SU-DHL-6 (cell line): Measurements from ENCODE around the gene LCN10.

Experiments
- CTCF ChIP-seq: fragments of 200-600 bp; sonication (generic); IDR thresholded peaks from one replicate; pipeline ENCODE4 v1.5.1; 2017; ENCODE audit warnings: antibody characterized with exemption, mild to moderate bottlenecking, low read length, moderate library complexity; ENCODE audit not compliant: insufficient read depth, poor library complexity, severe bottlenecking
- EZH2phosphoT487 ChIP-seq: fragments of 200-600 bp; sonication (generic), shearing (Covaris generic); conservative IDR thresholded peaks from 2 replicates; pipeline ENCODE4 v1.6.1; 2018; ENCODE audit warnings: mild to moderate bottlenecking, antibody characterized with exemption, low read length, moderate library complexity, mixed read lengths

GRCh38 chr9:136776947-136777346, 34.2 kb upstream of the LCN10 start:
- TF ChIP-seq CTCF (no peak), EZH2phosphoT487 (no peak)
